HG03442 (cell line): ENCODE results near the gene FUT8.
A peak's percentile ranks its signal among the peaks of the same experiment; 100 is the strongest.
"Not testable (repeated sequence)": the region's sequence is repeated elsewhere in the genome, so short reads cannot be mapped to it uniquely, and the experiment has no call there.

ENCODE experiments used
- ATAC-seq: cut with Tn5 transposase; IDR thresholded peaks from one replicate; pipeline ENCODE4 v1.9.1; 2021; ENCODE audit warnings: mild to moderate bottlenecking, moderate library complexity; ENCODE audit not compliant: unreplicated experiment

Gene FUT8

GRCh38 chr14:65415613-65416012, 3.1 kb downstream of the FUT8 start:
- no peak for ATAC-seq

GRCh38 chr14:65419593-65420252, 7.2 kb downstream of the FUT8 start:
- no peak for ATAC-seq

GRCh38 chr14:65421201-65421981, 8.9 kb downstream of the FUT8 start:
- no peak for ATAC-seq

GRCh38 chr14:65422088-65422834, 9.7 kb downstream of the FUT8 start:
- ATAC-seq = no peak

GRCh38 chr14:65423982-65424381, 11.5 kb downstream of the FUT8 start:
- no peak for ATAC-seq

GRCh38 chr14:65424531-65424930, 12.0 kb downstream of the FUT8 start:
- no peak for ATAC-seq

DNA sequence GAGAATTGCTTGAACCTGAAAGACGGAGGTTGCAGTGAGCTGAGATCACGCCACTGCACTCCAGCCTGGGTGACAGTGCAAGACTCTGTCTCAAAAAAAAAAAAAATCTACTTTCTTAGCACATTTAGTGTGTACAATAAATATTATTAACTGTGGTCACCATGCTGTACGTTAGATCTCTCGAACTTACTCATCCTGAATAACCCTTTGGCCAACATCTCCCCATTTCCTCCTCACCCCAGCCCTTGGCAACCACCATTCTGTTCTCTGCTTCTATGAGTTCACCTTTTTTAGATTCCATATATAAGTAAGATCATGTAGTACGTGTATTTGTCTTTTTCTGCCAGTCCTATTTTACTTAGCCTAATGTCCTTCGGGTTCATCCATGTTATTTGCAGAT, 13.4 kb downstream of the FUT8 start:
- ATAC-seq = peak; percentile 57

DNA sequence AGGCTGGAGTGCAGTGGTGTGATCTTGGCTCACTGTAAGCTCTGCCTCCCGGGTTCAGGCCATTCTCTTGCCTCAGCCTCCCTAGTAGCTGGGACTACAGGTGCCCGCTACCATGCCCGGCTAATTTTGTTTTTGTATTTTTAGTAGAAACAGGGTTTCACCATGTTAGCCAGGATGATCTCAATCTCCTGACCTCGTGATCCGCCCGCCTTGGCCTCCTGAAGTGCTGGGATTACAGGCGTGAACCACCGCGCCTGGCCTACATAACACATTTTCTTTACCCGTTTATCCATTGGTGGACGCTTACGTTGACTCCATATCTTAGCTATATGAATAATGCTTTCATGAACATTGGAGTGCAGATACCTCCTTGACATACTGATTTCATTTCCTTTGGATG, 14.4 kb downstream of the FUT8 start:
- ATAC-seq = not testable (repeated sequence)

- ATAC-seq = no peak
These were observed 16.2 kb downstream of the FUT8 start for GRCh38 chr14:65428691-65429090.

DNA sequence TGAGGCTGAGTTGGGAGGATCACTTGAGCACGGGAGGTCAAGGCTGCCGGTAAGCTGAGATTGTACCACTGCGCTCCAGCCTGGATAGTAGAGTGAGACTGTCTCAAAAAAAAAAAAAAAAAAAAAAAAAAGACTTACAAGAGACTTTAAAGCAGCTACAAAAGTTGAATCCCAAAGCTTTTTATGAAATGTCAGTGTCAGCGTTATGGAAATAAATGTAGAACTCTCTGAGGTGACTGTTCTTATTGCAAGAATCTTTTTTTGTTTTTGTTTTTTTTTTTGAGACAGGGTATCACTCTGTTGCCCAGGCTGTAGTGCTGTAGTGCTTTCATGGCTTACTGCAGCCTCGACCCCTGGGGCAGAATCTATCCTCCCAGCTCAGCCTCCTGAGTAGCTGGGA, 17.2 kb downstream of the FUT8 start:
- ATAC-seq = no peak

- ATAC-seq = no peak
These were observed 18.7 kb downstream of the FUT8 start for GRCh38 chr14:65431245-65431644.

DNA sequence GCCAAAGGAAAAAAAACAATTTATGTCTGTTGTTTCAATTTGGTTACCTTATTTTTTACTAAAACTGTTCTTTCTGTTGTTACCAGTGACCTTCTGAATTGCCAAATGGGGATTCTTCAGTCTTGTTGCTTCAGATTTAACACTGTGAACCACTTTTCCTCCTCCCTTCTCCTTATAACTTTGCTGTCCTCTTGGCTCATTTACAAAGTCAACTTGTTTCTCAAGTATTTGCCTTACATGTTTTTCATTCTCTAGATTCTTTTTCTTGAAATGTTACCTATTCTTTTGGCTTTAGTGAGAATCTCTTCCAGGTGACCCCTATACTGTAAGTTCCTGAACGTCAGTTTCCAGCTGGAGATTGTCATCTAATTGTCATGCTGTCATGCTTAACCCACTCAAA, 19.4 kb downstream of the FUT8 start:
- ATAC-seq = no peak

DNA sequence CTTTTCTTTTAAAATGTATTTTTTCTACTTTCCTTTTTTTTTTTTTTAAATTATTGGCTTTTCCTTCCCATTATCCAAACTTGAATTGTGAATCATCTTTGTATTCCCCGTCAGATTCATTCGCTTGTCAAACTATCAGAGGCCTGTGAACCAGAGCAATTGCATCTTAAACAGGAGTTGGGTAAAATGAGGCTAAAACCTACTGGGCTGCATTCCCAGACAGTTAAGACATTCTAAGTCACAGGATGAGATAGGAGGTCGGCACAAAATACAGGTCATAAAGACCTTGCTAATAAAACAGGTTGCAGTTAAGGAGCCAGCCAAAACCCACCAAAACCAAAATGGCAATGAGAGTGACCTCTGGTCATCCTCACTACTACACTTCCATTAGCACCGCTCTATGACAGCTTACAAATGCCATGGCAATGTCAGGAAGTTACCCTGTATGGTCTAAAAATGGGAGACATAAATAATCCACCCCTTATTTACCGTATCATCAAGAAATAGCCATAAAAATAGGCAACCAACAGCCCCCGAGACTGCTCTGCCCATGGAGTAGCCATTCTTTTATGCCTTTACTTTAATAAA, 19.9 kb downstream of the FUT8 start:
- no peak for ATAC-seq

GRCh38 chr14:65433157-65433556, 20.6 kb downstream of the FUT8 start:
- ATAC-seq = no peak

DNA sequence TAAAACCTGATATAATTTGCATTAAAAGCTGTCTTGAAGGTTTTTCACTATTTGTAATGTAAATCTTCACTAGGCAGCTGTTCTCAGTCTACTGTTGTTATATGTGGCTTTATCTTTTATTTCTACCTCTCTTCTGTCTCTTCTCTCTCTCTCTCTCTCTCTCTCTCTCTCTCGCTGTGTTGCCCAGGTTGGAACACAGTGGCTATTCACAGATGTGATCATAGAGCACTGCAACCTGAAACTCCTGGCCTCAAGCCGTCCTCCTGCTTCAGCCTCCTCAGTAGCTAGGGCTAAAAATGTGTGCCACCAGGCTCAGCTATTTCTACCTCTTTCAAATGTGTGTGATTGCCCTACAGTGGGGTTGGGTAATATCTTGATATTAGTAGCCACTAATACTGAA, 21.1 kb downstream of the FUT8 start:
- ATAC-seq = no peak

- ATAC-seq = no peak
These were observed 21.8 kb downstream of the FUT8 start for GRCh38 chr14:65434216-65434850.

DNA sequence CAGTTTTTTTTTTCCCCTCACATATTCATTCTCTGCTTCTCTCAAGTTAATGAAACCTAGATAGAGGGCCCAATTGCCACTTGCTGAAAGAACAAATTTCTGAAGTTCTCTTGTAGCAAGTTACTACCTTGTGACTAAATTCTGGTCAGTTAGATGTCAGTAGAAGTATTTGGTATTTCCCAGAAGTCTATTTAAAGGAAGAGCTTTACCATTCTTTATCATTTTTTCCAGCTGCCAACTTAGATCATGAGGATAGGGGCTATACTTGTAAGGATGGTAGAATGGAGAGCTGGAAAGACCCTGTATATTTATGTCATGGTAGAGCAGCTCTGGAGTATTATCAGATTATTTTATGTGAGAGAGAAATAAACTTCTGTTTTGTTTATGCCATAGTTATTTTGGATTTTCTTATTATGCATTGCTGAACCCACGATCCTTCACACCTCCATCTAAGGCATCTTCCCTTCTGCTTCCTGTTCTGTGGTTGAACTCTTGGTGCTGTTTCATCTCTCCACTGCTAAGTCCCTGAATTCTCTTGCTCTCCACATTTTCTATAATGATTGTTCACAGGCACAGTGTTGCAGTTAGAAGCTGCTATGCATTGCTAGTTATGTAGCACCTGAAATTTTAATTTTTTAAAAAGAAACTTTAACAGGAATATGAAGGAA, 25.9 kb downstream of the FUT8 start:
- ATAC-seq = no peak

- ATAC-seq = no peak
These were observed 26.6 kb downstream of the FUT8 start for GRCh38 chr14:65439117-65439516.

DNA sequence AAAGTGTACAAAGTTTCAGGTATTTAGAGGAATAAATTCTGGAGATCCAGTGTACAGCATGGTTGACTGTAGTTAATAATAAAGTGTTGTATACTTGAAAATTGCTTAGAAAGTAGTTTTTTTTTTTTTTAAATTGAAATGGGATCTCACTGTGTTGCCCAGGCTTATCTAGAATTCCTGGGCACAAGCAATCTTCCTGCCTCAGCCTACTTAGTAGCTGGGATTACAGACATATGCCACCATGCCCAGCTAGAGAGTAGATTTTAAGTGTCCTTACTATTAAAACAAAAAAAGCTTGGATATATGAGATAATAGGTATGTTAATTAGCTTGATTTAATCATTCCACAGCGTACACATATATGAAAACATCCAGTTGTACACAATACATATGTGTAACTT, 27.7 kb downstream of the FUT8 start:
- no peak for ATAC-seq

DNA sequence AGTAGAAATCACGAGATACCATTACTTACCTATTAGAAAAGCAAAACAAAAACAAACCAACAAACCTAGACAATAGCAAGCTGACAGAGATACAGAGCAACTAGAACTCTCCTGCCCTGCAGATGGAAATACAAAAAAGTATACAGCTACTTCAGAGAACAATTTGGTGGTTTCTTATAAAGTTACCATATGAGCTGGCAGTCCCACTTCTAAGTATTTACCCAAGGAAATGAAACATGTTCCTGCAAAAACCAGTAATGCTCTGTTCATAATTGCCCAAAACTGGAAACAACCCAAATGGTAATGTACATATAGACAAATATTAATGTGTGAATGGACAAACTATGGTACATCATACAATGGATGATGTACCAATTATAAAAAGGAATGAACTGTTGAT, 31.7 kb downstream of the FUT8 start:
- ATAC-seq = no peak

DNA sequence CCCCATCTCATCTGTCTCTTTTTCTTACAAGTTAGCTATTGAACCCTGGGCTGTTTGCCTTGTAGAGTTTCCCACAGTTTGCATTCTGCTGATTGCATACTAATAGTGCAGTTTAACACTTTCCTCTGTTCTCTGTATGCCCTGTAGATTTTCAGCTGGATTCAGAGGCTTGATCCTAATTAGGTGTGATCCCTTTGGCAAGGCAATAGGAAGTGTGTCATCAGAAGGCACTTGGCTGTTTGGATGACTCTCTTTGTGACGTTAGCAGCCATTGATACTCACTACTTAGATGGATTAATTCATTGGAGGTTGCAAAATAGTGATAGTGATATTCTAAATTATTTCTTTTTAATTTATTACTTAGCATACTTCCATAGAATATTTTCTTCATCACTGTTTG, 33.6 kb downstream of the FUT8 start:
- ATAC-seq = no peak
